Uterus (tissue), 2 donors: ENCODE measurements around the gene TLR6.

Experiments used
- POLR2A ChIP-seq, 2 donors: fragments of 450-650 bp; IDR thresholded peaks; one replicate each; pipeline ENCODE4 v1.6.1; 2016; ENCODE audit warnings: antibody characterized with exemption in 2 of 2, mild to moderate bottlenecking in 1 of 2, moderate library complexity in 1 of 2
- TF ChIP-seq, protein P1 (sequence below), 4 experiments: fragments of 200-600 bp in 2 of 4; fragments of 450-650 bp in 2 of 4; sonication (generic) in 2 of 4; IDR thresholded peaks; one replicate each; pipeline ENCODE4 v1.5.1; 2016 to 2019; ENCODE audit warnings: antibody characterized with exemption in 4 of 4, mild to moderate bottlenecking in 2 of 4, moderate library complexity in 1 of 4

DNA sequence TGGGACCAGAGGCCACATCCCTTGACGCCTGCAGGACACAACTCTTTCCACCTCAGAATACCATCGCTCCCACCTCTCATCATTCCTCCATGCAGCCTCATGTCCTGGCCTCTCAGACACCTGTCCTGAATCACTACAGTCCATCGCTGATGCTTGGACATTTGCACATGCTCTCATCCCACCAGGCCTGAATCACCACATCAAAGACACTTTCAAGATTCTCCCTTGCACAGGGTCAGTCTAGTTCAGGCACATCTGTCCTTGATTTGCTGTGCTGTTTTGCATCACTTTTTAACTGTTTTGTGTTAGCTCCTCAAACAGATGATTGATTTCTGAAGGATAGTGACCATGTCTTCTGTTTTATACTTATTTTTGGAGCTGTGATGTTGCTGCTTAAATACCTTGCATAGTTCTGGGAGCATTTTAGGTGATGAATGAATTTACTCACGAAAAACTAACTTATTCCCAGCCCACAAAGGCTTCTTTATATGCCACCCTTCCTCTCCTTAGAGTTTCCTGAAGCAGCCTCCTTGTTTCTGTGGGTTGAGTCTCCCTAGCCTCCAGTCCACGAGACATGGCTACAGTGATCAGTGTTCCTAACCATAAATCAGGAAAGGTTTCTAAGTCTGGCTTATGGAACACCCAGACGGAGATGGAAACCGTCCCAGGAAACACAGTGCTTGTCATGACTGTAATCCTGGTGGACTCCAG, 13.6 kb upstream of the TLR6 start:
- TF ChIP-seq, protein P1, sequence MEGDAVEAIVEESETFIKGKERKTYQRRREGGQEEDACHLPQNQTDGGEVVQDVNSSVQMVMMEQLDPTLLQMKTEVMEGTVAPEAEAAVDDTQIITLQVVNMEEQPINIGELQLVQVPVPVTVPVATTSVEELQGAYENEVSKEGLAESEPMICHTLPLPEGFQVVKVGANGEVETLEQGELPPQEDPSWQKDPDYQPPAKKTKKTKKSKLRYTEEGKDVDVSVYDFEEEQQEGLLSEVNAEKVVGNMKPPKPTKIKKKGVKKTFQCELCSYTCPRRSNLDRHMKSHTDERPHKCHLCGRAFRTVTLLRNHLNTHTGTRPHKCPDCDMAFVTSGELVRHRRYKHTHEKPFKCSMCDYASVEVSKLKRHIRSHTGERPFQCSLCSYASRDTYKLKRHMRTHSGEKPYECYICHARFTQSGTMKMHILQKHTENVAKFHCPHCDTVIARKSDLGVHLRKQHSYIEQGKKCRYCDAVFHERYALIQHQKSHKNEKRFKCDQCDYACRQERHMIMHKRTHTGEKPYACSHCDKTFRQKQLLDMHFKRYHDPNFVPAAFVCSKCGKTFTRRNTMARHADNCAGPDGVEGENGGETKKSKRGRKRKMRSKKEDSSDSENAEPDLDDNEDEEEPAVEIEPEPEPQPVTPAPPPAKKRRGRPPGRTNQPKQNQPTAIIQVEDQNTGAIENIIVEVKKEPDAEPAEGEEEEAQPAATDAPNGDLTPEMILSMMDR (IDR thresholded peaks at IDR 0.05): no peak
- TF ChIP-seq POLR2A (IDR thresholded peaks at IDR 0.05): no peak
